K562 (cell line): Measurements from ENCODE around the gene FLAD1. TPM values are rescaled to one million over a fixed set of nuclear protein-coding genes. Genes with fewer than 3 reads are reported as not detected.
A peak's percentile ranks its signal among the peaks of the same experiment; 100 is the strongest.

Experiments used
- CREM ChIP-seq: IDR thresholded peaks from 2 replicates; pipeline ENCODE4 v1.6.1; 2014; ENCODE audit warnings: antibody characterized with exemption, low read depth
- FOXM1 ChIP-seq, 2 experiments: fragments of 450-650 bp in 1 of 2; sonication (generic) in 1 of 2; formaldehyde crosslinking in 1 of 2; IDR thresholded peaks; 2 replicates each; pipeline versions ENCODE4 v1.6.1 to v1.9.0; 2017 to 2022; ENCODE audit warnings: low read depth in 2 of 2, mild to moderate bottlenecking in 2 of 2, missing genetic modification reagents in 1 of 2, moderate library complexity in 1 of 2
- HMGN3 ChIP-seq: IDR thresholded peaks from 2 replicates; pipeline ENCODE4 v1.6.1; 2011; ENCODE audit warnings: borderline replicate concordance, low read depth, mild to moderate bottlenecking, mixed read lengths, low read length; ENCODE audit not compliant: insufficient read length; ENCODE audit errors: extremely low read depth
- HSF4 ChIP-seq: fragments of 250-450 bp; sonication (Bioruptor Pico); IDR thresholded peaks from 2 replicates; pipeline ENCODE4 v2.1.2; 2022; ENCODE audit warnings: mild to moderate bottlenecking, moderate library complexity, borderline replicate concordance
- MYNN ChIP-seq, 2 experiments: sonication (generic); formaldehyde crosslinking in 1 of 2; IDR thresholded peaks; 2 replicates each; pipeline versions ENCODE4 v1.5.0 to v1.6.1; 2016 to 2020; ENCODE audit warnings: antibody characterized with exemption in 1 of 2, missing genetic modification reagents in 1 of 2
- POLR2B ChIP-seq: fragments of 450-650 bp; IDR thresholded peaks from 2 replicates; pipeline ENCODE4 v1.6.1; 2018; ENCODE audit warnings: low read depth; ENCODE audit not compliant: partially characterized antibody
- RBBP5 ChIP-seq: fragments of 200-600 bp; sonication (generic); IDR thresholded peaks from 2 replicates; pipeline ENCODE4 v1.6.1; 2012; ENCODE audit warnings: borderline replicate concordance, mild to moderate bottlenecking, low read length, control low read depth, inconsistent platforms; ENCODE audit not compliant: insufficient read depth, poor library complexity, severe bottlenecking
- RHOXF2B ChIP-seq: fragments of 250-450 bp; sonication (Bioruptor Pico); conservative IDR thresholded peaks from 2 replicates; pipeline ENCODE4 v1.5.1; 2021
- SAFB ChIP-seq: fragments of 200-400 bp; formaldehyde crosslinking; IDR thresholded peaks from 2 replicates; pipeline ENCODE4 v1.6.1; 2017; ENCODE audit warnings: low read depth, low read length, borderline replicate concordance
- SAP30 ChIP-seq: fragments of 200-600 bp; sonication (generic); IDR thresholded peaks from 2 replicates; pipeline ENCODE4 v1.6.1; 2012; ENCODE audit warnings: borderline replicate concordance, low read depth, mild to moderate bottlenecking, moderate library complexity, low read length, control low read depth, inconsistent platforms; ENCODE audit not compliant: insufficient read depth, poor library complexity, severe bottlenecking
- SIRT6 ChIP-seq: IDR thresholded peaks from one replicate; pipeline ENCODE4 v1.6.1; 2012; ENCODE audit warnings: low read depth, mild to moderate bottlenecking, control low read depth, inconsistent platforms, low read length, moderate library complexity
- TAF1 ChIP-seq: IDR thresholded peaks from 2 replicates; pipeline ENCODE4 v1.6.1; 2011; ENCODE audit warnings: mild to moderate bottlenecking, low read length, moderate library complexity; ENCODE audit not compliant: insufficient read depth, control insufficient read depth, severe bottlenecking; ENCODE audit errors: extremely low read depth
- TAL1 ChIP-seq: fragments of 450-650 bp; IDR thresholded peaks from 2 replicates; pipeline ENCODE4 v1.6.1; 2016; ENCODE audit warnings: mild to moderate bottlenecking
- YY1 ChIP-seq, 3 experiments: IDR thresholded peaks; 2 replicates each; pipeline ENCODE4 v1.6.1; 2011; ENCODE audit warnings: low read length in 2 of 3, mild to moderate bottlenecking in 2 of 3, moderate library complexity in 2 of 3, borderline replicate concordance in 1 of 3, control low read depth in 1 of 3, low read depth in 1 of 3; ENCODE audit not compliant: insufficient read depth in 3 of 3, insufficient replicate concordance in 2 of 3, control insufficient read depth in 1 of 3, insufficient read length in 1 of 3; ENCODE audit errors: extremely low read depth in 1 of 3
- ZC3H11A ChIP-seq: IDR thresholded peaks from 2 replicates; pipeline ENCODE4 v1.6.1; 2012; ENCODE audit warnings: low read depth, low read length, improper control_type of control experiment
- ZNF830 ChIP-seq: fragments of 250-450 bp; sonication (Bioruptor Pico); IDR thresholded peaks from 2 replicates; pipeline ENCODE4 v1.5.0; 2021; ENCODE audit warnings: mild to moderate bottlenecking
- polyA plus RNA-seq, 8 experiments: library from polyadenylated mRNA; depleted of rRNA in 4 of 8; stranded (reverse) in 5 of 8; unstranded in 3 of 8; fragments of >200 nt; fragmentation: Nextera tagmentation in 2 of 8; fragmentation: Illumina TruSeq in 1 of 8; extraction: Ambion mirVana in 2 of 8; extraction: Trizol in 1 of 8; gene quantifications; 2 replicates each; pipeline versions ENCODE4 v1.2.1 to v1.2.3, GENCODE V29; 2011 to 2014; ENCODE audit warnings: inconsistent platforms in 1 of 8, missing spikeins in 1 of 8
- total RNA-seq, 7 experiments: library from RNA; depleted of rRNA in 6 of 7; stranded (reverse); fragments of >200 nt in 6 of 7; fragmentation: Illumina TruSeq in 2 of 7; extraction: Trizol in 2 of 7; gene quantifications; 2 replicates each; pipeline versions ENCODE4 v1.2.1 to v1.2.3, GENCODE V29; 2011 to 2021; ENCODE audit warnings: low replicate concordance in 1 of 7
- TF ChIP-seq, protein P1 (sequence below): sonication (generic); formaldehyde crosslinking; IDR thresholded peaks from 2 replicates; pipeline ENCODE4 v1.4.0; 2020; ENCODE audit warnings: mild to moderate bottlenecking, missing genetic modification reagents
- TF ChIP-seq, protein P2 (sequence below): fragments of 250-450 bp; sonication (Bioruptor Pico); IDR thresholded peaks from 2 replicates; pipeline ENCODE4 v1.4.0; 2020
- TF ChIP-seq, protein P3 (sequence below): fragments of 450-650 bp; IDR thresholded peaks from 2 replicates; pipeline ENCODE4 v1.6.1; 2017; ENCODE audit warnings: mild to moderate bottlenecking, moderate library complexity
- TF ChIP-seq, protein P4 (sequence below): sonication (generic); formaldehyde crosslinking; IDR thresholded peaks from 2 replicates; pipeline ENCODE4 v1.9.0; 2022; ENCODE audit warnings: mild to moderate bottlenecking, missing genetic modification reagents

The FLAD1 gene
- total and polyA plus RNA-seq, 9 of the 15 experiments (the other 6 are each of a cell fraction or from before 2014, with no cell fraction given): 24.9 to 85.8 (median 67.0) TPM

DNA sequence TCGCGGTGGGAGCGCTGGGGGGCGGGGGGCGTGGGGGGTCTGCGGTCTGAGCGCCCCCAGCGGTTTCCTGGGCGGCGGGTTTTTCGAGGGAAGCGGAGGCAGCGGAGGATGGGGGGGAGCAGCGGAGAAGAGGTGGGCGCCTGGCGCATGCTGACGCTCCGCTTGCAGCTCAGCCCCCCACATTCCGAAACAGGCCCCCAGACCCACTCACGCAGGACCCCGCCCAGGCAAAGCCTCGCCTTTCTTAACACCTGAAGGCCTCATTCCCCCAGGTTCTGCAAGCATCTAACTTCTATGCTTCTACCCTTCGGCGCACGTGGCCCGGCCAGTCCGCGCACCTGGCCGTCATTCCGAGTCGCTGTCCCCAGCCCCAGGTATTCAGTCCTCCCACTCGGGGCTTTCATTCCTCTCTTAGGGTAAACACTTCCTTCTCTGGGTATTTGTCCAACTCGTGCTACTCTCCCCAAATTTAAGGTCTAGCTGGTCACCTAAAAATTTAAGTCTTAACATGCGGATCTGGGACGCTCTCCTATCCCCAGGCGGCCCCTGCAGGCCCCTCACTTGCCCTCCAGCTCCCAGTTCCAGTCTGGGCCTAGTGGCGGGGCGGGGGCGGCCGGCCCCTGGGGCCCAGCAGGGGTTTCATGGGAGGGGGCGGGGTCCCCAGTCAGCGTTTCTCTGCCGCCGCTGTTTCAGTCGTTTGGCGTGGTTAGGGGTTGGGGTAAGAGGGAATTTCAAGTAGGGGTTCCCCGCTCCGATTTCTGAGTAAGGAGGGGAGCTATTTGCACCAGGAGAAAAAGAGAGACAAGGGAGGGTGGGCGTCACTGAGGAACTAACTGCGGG lies 16.6 kb downstream of the FLAD1 start (continued):
- TF ChIP-seq, protein P1, sequence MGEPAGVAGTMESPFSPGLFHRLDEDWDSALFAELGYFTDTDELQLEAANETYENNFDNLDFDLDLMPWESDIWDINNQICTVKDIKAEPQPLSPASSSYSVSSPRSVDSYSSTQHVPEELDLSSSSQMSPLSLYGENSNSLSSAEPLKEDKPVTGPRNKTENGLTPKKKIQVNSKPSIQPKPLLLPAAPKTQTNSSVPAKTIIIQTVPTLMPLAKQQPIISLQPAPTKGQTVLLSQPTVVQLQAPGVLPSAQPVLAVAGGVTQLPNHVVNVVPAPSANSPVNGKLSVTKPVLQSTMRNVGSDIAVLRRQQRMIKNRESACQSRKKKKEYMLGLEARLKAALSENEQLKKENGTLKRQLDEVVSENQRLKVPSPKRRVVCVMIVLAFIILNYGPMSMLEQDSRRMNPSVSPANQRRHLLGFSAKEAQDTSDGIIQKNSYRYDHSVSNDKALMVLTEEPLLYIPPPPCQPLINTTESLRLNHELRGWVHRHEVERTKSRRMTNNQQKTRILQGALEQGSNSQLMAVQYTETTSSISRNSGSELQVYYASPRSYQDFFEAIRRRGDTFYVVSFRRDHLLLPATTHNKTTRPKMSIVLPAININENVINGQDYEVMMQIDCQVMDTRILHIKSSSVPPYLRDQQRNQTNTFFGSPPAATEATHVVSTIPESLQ (CRISPR knock-in tag): no peak
- no peak for TF ChIP-seq HSF4 (CRISPR knock-in tag)
- TF ChIP-seq, protein P2, sequence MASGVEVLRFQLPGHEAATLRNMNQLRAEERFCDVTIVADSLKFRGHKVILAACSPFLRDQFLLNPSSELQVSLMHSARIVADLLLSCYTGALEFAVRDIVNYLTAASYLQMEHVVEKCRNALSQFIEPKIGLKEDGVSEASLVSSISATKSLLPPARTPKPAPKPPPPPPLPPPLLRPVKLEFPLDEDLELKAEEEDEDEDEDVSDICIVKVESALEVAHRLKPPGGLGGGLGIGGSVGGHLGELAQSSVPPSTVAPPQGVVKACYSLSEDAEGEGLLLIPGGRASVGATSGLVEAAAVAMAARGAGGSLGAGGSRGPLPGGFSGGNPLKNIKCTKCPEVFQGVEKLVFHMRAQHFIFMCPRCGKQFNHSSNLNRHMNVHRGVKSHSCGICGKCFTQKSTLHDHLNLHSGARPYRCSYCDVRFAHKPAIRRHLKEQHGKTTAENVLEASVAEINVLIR: no peak
- TF ChIP-seq CREM: no peak
- no peak for TF ChIP-seq SIRT6
- no peak for TF ChIP-seq ZNF830 (CRISPR knock-in tag)
- peak; percentile 58 for TF ChIP-seq POLR2B
- TF ChIP-seq SAFB: no peak
- no peak for TF ChIP-seq RHOXF2B (CRISPR knock-in tag)
- TF ChIP-seq, protein P3, sequence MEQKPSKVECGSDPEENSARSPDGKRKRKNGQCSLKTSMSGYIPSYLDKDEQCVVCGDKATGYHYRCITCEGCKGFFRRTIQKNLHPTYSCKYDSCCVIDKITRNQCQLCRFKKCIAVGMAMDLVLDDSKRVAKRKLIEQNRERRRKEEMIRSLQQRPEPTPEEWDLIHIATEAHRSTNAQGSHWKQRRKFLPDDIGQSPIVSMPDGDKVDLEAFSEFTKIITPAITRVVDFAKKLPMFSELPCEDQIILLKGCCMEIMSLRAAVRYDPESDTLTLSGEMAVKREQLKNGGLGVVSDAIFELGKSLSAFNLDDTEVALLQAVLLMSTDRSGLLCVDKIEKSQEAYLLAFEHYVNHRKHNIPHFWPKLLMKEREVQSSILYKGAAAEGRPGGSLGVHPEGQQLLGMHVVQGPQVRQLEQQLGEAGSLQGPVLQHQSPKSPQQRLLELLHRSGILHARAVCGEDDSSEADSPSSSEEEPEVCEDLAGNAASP: no peak
- no peak for TF ChIP-seq RBBP5
- no peak for TF ChIP-seq TAL1
- peak in 1 of 3 experiments; percentile 8 for TF ChIP-seq YY1 (IDR thresholded peaks at IDR 0.05; ENCODE audit: borderline replicate concordance in 1 of 3, control insufficient read depth in 1 of 3, extremely low read depth in 1 of 3, insufficient read depth in 3 of 3, insufficient read length in 1 of 3, insufficient replicate concordance in 2 of 3, low read depth in 1 of 3, low read length in 2 of 3)
- TF ChIP-seq TAF1: peak; percentile 66
- no peak for TF ChIP-seq ZC3H11A
- TF ChIP-seq HMGN3: peak; percentile 38
- peak; percentile 35; the same call in 1 of the 2 replicates for TF ChIP-seq FOXM1 (IDR thresholded peaks at IDR 0.05; ENCODE audit: low read depth)
- no peak for TF ChIP-seq FOXM1 (CRISPR knock-in tag; IDR thresholded peaks at IDR 0.05; ENCODE audit: low read depth)
- TF ChIP-seq, protein P4, sequence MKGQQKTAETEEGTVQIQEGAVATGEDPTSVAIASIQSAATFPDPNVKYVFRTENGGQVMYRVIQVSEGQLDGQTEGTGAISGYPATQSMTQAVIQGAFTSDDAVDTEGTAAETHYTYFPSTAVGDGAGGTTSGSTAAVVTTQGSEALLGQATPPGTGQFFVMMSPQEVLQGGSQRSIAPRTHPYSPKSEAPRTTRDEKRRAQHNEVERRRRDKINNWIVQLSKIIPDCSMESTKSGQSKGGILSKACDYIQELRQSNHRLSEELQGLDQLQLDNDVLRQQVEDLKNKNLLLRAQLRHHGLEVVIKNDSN (CRISPR knock-in tag): peak; percentile 72
- TF ChIP-seq MYNN (IDR thresholded peaks at IDR 0.05): 0 out of 2 replicates have a peak, but pooled peaks have one; percentile 29
- no peak for TF ChIP-seq MYNN (CRISPR knock-in tag; IDR thresholded peaks at IDR 0.05)
- TF ChIP-seq SAP30: peak; percentile 55
